HG02571 (cell line): ENCODE data around the gene RPL31.

Source experiments
- ATAC-seq: cut with Tn5 transposase; IDR thresholded peaks from one replicate; pipeline ENCODE4 v1.9.1; 2021; ENCODE audit warnings: mild to moderate bottlenecking, moderate library complexity; ENCODE audit not compliant: unreplicated experiment

RPL31 gene

GRCh38 chr2:100992262-100992661, 9.8 kb upstream of the RPL31 start:
- ATAC-seq: no peak

DNA sequence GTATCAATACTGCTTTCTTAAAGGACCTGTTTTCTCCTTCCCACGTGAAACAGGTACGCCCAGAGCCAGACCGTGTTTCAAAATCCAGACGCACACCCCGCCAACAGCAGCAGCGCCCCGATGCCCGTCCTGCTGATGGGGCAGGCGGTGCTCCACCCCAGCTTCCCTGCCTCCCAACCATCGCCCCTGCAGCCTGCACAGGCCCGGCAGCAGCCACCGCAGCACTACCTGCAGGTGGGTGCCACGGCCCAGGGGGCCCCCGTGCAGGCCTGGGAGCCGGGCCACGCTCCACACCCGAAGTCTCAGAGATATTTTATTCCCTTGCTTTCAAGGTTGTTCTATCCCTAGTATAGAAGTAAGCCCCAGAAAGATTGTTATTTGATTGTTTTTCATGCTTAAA, 8.8 kb upstream of the RPL31 start:
- ATAC-seq: no peak

DNA sequence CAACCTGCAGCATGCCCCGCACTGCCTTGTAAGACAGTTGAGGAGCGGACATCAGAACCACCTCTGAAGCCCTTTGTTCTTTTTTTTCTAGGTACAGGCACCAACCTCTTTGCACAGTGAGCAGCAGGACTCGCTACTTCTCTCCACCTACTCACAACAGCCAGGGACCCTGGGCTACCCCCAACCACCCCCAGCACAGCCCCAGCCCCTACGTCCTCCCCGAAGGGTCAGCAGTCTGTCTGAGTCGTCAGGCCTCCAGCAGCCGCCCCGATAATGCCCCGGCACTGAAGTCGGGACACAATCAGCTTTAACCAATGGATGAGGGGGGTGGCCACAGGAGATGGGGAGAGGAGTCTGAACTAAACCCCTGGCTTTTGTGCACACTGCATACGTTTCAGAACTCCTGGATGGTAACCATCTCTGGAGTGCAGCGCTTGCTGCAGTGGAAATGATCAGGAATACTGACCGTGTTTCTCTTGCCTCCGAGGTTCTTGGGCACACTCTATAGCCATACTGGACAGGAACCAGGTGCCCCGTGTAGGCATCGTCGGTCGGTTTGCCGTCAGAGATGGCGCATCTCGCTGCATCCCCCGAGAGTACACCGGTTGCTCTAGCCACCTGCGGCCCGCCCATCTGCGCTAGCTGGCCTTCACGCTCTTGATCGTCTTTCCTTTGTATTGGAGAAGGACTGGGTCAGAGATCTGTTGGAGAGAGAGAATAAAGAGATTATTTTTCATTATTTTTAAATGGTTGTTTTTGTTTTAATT, 6.6 kb upstream of the RPL31 start:
- ATAC-seq: no peak

- ATAC-seq: no peak
Observed at GRCh38 chr2:100997509-100998234, 4.4 kb upstream of the RPL31 start.

DNA sequence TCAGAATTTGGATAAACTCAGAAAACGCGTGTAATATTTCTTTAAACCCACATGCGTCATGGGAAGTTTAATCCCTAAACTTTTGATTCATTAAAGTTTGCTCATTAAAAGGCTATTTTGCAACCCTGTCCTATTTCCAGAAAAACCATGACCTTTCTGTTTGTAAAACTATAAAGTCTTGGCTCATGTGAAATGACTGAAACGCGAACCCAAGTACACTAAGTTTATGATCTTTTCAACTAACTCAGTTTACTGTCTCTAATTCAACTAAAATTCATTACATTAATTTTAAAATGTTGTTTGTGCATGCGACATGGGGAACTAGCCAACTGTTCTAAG, 3.9 kb upstream of the RPL31 start:
- no peak for ATAC-seq

DNA sequence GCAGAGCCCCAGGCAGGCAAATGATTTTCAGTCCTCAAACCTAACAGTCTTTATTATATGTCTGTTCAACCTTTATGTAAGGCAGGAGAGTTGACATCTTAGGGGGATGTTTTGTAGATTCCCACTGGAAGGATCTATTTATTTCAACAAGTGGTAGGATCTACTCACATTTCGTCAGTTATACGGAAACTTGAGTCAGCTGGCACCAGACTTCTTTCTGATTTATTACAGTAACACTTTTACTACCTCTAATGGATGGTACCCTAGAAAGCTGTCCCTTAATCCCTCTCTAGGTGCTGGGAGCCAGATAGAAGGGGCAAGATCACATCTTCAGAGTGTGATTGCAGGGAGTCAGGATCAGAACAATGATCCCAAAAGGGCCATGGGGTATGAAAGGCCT, 2.1 kb upstream of the RPL31 start:
- ATAC-seq: no peak

DNA sequence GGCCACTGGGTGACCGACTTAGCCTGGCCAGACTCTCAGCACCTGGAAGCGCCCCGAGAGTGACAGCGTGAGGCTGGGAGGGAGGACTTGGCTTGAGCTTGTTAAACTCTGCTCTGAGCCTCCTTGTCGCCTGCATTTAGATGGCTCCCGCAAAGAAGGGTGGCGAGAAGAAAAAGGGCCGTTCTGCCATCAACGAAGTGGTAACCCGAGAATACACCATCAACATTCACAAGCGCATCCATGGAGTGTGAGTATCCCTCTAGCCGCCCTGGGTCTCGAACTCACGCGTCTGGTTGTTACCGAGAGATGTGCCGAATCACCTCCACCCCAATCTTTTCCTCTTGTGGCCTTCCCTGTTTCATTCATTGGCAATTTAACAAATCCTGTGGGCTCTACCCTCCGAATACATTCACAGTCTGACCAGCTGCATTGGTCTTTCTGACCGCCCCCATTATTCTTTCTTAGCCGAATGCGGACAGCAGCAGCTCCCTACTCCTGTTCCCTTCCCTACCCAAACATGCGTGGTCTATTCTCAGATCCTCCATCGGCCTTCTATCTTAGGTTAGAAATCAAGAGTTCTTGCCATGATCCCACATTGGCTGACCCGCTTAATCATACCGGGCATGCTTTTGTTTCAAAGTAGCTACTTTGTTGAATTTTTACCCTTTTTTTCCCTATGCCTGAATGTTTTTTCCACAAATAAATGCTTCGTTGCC, 631 bp downstream of the RPL31 start:
- ATAC-seq: no peak

- ATAC-seq: no peak
Observed at GRCh38 chr2:101003278-101003775, 1.2 kb downstream of the RPL31 start.

DNA sequence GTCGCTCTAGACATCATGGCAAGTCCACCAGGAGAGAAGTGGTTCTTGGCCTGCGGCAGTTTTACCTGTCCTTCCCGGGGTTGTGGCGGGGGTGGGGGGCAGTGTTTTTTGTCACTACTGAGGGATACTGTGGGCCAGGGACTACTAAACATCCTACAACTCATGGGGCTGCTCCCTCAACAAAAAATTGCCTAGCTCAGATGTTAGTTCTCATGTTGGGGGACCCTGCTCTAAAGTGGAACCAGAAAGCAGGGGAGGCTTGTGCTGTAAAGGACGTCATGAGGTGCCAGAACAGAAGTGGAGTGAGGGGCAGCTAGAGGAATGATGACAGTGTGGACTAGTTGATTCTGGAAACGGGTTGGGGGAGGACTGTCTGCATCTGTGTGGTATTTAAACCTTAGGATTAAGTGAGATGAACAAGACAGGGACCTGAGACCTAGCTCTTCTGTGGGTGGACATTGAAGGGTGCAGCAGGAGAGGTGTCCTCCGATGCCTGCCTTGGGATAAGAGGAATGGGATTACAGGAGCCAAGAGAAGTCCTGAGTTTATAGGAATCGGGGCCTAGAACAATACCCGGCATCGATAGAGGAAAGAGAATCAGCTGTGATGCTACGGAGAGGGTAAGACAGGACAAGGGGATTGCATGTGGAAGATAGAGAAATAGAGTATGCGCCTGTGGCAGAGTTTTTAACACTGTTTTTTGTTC, 2.7 kb downstream of the RPL31 start:
- no peak for ATAC-seq

DNA sequence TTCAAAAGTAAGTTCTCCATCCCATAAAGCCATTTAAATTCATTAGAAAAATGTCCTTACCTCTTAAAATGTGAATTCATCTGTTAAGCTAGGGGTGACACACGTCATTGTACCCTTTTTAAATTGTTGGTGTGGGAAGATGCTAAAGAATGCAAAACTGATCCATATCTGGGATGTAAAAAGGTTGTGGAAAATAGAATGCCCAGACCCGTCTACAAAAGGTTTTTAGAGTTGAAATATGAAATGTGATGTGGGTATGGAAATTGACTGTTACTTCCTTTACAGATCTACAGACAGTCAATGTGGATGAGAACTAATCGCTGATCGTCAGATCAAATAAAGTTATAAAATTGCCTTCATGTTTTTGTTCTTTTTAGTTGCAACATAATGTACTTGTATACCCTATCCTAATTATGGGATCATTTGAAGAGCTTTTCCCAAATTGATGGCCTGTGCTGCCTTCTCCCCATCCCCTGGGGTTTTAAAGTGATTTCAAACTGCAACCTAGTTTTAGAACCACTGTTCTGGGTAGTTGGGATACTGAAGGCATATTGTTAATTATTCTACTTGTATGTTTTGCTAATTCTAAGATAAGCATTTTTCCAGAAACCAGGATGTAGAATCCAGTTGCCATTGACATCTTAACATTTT, 4.1 kb downstream of the RPL31 start:
- no peak for ATAC-seq

DNA sequence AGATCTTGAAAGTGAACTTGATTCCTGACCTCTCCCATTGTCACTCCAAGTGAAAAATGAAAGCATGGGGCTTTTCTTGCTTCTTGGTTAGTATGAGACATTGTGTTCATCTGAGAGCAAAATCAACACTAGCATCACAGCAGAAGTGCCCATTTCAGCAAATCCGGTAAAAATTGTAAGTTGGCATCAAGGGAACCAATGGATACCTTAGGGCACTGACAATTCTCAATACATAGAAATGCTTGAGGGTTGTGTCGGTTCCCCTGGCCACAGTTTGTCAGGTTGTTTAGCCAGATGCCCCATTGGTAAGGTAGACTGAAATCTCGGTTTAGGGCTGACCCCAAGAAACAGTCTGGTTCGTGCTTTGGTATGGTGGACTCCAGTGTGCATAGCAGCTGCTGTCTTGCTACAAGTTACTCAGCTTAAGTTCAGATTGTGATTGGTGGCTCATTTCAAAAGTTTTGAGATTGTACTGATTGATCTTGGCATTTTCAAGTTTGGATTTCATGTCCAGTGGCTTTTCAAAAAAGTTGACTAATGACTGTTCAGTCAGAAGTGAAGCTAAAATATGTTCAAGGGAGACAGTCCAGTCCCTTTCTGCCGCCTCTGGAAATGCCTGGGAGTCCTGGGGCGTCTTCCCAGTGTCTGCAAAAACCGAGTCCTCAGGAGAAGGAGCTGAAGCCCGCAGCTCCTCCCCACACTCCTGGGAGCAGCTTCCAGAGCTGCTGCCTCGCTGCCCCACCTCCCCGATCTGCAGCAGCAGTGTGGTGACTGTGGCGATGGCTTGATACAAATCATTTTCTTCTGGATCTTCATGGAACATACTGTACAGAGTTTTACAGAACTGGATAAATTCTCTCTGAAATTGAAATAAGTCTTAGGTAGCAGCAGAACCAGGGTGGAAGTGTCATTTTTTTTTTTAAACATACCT, 5.6 kb downstream of the RPL31 start:
- ATAC-seq: no peak

GRCh38 chr2:101011152-101011551, 9.1 kb downstream of the RPL31 start:
- no peak for ATAC-seq

- peak; percentile 92 for ATAC-seq
Observed at GRCh38 chr2:101012054-101012705, 10.1 kb downstream of the RPL31 start.

- no peak for ATAC-seq
Observed at GRCh38 chr2:101012706-101013181, 10.7 kb downstream of the RPL31 start.

- ATAC-seq: no peak
Observed at GRCh38 chr2:101014264-101014857, 12.3 kb downstream of the RPL31 start.

GRCh38 chr2:101017371-101017770, 15.3 kb downstream of the RPL31 start:
- ATAC-seq: no peak

GRCh38 chr2:101018934-101019333, 16.8 kb downstream of the RPL31 start:
- ATAC-seq: no peak

DNA sequence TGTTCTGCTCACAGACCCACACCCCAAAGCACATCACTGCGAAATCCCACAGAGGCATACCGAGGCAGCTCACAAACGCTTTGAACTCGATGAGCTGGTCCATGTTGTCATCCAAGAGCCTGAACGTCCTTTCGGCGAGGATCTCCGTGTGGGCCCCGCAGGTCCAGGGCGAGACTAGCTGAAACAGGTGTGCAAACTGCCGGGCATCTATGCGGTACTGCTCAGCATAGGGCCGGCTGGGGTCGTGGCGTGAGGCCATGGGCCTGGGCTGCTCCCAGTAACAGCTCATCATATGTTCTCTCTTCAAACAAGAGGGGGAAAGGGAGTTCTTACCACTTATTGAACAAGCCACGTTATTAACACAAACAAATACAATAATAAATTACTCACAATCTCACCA, 20.1 kb downstream of the RPL31 start:
- no peak for ATAC-seq
